ENCODE results near the gene NEDD9. TPM values are rescaled to one million over a fixed set of nuclear protein-coding genes. Genes with fewer than 3 reads are reported as not detected.
A peak's percentile ranks its signal among the peaks of the same experiment; 100 is the strongest.

NEDD9 gene
- total RNA-seq, 5 donors from 2014 or later (not counting 1 experiment from before 2014, with no cell fraction given): 30.8 to 55.3 (median 33.7) TPM

GRCh38 chr6:11233673-11234573 lies 1.5 kb upstream of the NEDD9 start:
- WGBS (ENCODE audit: insufficient coverage): 100% methylated on average over 1 of the region's 11 CpGs
- H3K4me3 ChIP-seq (ENCODE audit: control insufficient read depth in 1 of 2, extremely low read depth in 1 of 2, low read length in 1 of 2): no peak overlapping the region

GRCh38 chr6:11232770-11233626 lies 530 bp upstream of the NEDD9 start:
- H3K27ac ChIP-seq (ENCODE audit: low read length): peak overlapping the region; percentile 84
- Mint-ChIP-seq H3K4me1 (peaks cover 48 to 81% (median 67%) of the 10 kb centered on the region in 3 donors), H3K36me3 (peaks cover 11% of the 10 kb centered on the region), H3K4me3 (peak overlapping the region; percentile 83 to 89 (median 87)), H3K27ac (peak overlapping the region; percentile 93 to 95), H3K27me3 (no peaks in the 10 kb centered on the region), H3K9me3 (no peaks in the 10 kb centered on the region)
- H3K27me3 ChIP-seq (replicated peaks in 1 of 2; ENCODE audit: control insufficient read depth in 2 of 2, extremely low read depth in 1 of 2, insufficient read depth in 2 of 2, low read length in 1 of 2): no peaks in the 10 kb centered on the region
- 7% methylated on average over 6 of the region's 23 CpGs for WGBS (ENCODE audit: insufficient coverage)
- H3K9me3 ChIP-seq: no peaks in the 10 kb centered on the region
- POLR2A ChIA-PET: interaction anchor here (0.6 to 2.3 kb wide), 17 partner anchors 10 to 263 kb away, joined by 3 to 19 read pairs (median 5); partner anchors contain the start of gene SMIM13 (in 1 of the 2)
- peaks cover 33 to 37% of the 10 kb centered on the region in 2 experiments for H3K4me1 ChIP-seq (ENCODE audit: control insufficient read depth in 1 of 2, extremely low read depth in 1 of 2, insufficient read depth in 2 of 2, low read length in 2 of 2)
- peak; percentile 41 to 48 (median 45) for ATAC-seq (replicated peaks in 1 of 4)
- H3K4me3 ChIP-seq (ENCODE audit: control insufficient read depth in 1 of 2, extremely low read depth in 1 of 2, low read length in 1 of 2): peak overlapping the region; percentile 48 to 64
- H3K36me3 ChIP-seq (ENCODE audit: control insufficient read depth in 2 of 2, extremely low read depth in 1 of 2, insufficient read depth in 1 of 2, low read length in 1 of 2): no peaks in the 10 kb centered on the region
- peak in 5 of 35 experiments; percentile 2 to 66 (median 35) for DNase-seq
- CTCF ChIA-PET: interaction anchor here (0.8 to 1.8 kb wide), 15 partner anchors 10 to 263 kb away, joined by 3 to 11 read pairs (median 4); no protein-coding TSS in a partner anchor

More at GRCh38 chr6:11233673-11234573, 1.5 kb upstream of the NEDD9 start:
- no peaks in the 10 kb centered on the region for H3K36me3 ChIP-seq (ENCODE audit: control insufficient read depth in 2 of 2, extremely low read depth in 1 of 2, insufficient read depth in 1 of 2, low read length in 1 of 2)
- ChIA-PET POLR2A (interaction anchor here (0.5 to 2.3 kb wide), 9 partner anchors 11 to 211 kb away, joined by 3 to 19 read pairs (median 5); no protein-coding TSS in a partner anchor), CTCF (interaction anchor here (0.8 to 2.2 kb wide), 4 partner anchors 25 to 263 kb away, joined by 3 to 12 read pairs (median 5); no protein-coding TSS in a partner anchor)
- Mint-ChIP-seq H3K9me3 (no peaks in the 10 kb centered on the region), H3K4me1 (peaks cover 48 to 85% (median 66%) of the 10 kb centered on the region in 3 donors), H3K4me3 (peak overlapping the region; percentile 83 to 89 (median 87)), H3K36me3 (peaks cover 16% of the 10 kb centered on the region), H3K27ac (peak overlapping the region; percentile 93 to 95), H3K27me3 (no peaks in the 10 kb centered on the region)
- no peaks in the 10 kb centered on the region for H3K9me3 ChIP-seq
- H3K27me3 ChIP-seq (replicated peaks in 1 of 2; ENCODE audit: control insufficient read depth in 2 of 2, extremely low read depth in 1 of 2, insufficient read depth in 2 of 2, low read length in 1 of 2): no peaks in the 10 kb centered on the region
- DNase-seq: no peak
- peaks cover 33 to 37% of the 10 kb centered on the region in 2 experiments for H3K4me1 ChIP-seq (ENCODE audit: control insufficient read depth in 1 of 2, extremely low read depth in 1 of 2, insufficient read depth in 2 of 2, low read length in 2 of 2)
- no peak for ATAC-seq (replicated peaks in 1 of 4)
- H3K27ac ChIP-seq (ENCODE audit: low read length): peak overlapping the region; percentile 84

DNA sequence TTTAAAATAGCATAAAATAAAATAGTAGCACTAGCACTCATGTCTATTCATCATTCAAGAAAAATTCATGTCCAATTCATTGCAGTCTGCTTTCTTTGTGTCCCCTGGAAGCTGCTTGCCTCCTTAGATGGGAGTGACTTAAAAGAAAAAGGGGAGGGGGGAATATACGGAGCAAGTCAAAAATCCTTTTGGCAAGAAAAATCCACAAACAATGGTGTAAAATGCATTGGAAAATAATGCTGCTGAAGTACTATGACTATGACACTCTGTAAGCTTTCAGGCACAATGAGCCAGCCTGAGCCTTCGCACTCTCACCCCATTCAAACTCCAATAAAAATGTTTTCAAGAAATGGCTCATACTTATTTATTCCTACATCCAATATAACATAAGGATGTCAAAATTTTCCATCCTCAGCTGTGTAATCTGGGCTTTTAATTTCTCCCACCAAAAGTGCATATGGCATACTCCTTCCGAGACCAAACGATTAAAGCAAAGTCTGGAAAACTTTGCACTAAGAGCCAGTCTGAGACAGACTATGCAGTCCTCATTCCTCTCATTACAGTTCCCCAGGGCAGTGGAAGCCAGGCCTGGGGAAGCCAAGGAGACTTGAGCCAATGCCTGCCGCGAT lies 790 bp downstream of the NEDD9 start:
- Histone ChIP-seq H3K36me3 (ENCODE audit: control insufficient read depth in 2 of 2, extremely low read depth in 1 of 2, insufficient read depth in 1 of 2, low read length in 1 of 2) (no peaks in the 10 kb centered on the region), H3K9me3 (no peaks in the 10 kb centered on the region), H3K4me1 (ENCODE audit: control insufficient read depth in 1 of 2, extremely low read depth in 1 of 2, insufficient read depth in 2 of 2, low read length in 2 of 2) (peaks cover 27 to 33% of the 10 kb centered on the region in 2 experiments), H3K4me3 (ENCODE audit: control insufficient read depth in 1 of 2, extremely low read depth in 1 of 2, low read length in 1 of 2) (peak overlapping the region; percentile 48 to 64), H3K27me3 (replicated peaks in 1 of 2; ENCODE audit: control insufficient read depth in 2 of 2, extremely low read depth in 1 of 2, insufficient read depth in 2 of 2, low read length in 1 of 2) (no peaks in the 10 kb centered on the region), H3K27ac (ENCODE audit: low read length) (peak overlapping the region; percentile 84)
- Mint-ChIP-seq H3K4me3 (peak overlapping the region; percentile 83 to 89 (median 87)), H3K27ac (peak overlapping the region; percentile 93 to 95), H3K4me1 (peaks cover 44 to 78% (median 59%) of the 10 kb centered on the region in 3 donors), H3K27me3 (no peaks in the 10 kb centered on the region), H3K9me3 (no peaks in the 10 kb centered on the region), H3K36me3 (peaks cover 16% of the 10 kb centered on the region)
- DNase-seq (no peak), ATAC-seq (replicated peaks in 1 of 4) (no peak)
- POLR2A ChIA-PET: interaction anchor here (0.5 to 2.3 kb wide), 18 partner anchors 9 to 295 kb away, joined by 3 to 19 read pairs (median 4); partner anchors contain the start of gene SMIM13 (in 1 of the 2)
- CTCF ChIA-PET: interaction anchor here (0.7 to 2.0 kb wide), 18 partner anchors 9 to 264 kb away, joined by 3 to 11 read pairs (median 4); no protein-coding TSS in a partner anchor
- 38% methylated on average over 4 of the region's 6 CpGs for WGBS (ENCODE audit: insufficient coverage)

DNA sequence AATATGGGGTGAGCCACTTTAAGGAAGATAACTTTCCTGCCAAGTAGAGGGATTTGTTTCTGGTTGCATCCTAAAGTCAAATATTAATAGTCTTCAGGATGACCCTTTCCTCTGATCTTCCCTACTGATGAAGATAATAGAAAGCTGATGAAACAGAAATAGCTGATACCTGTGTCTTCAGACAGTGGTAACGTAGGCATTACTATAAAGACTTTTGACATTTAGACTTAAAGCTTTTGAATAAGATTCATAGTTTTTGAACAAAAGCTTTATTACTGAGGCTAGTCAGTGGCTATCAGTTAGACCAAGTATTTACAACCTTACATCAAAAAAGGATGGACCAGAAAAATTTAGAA lies 1.4 kb downstream of the NEDD9 start:
- H3K4me3 Mint-ChIP-seq: peak overlapping the region; percentile 70 to 89 (median 83)
- ChIA-PET CTCF (interaction anchor here (0.7 to 2.0 kb wide), 5 partner anchors 10 to 265 kb away, joined by 3 to 5 read pairs (median 3); no protein-coding TSS in a partner anchor), POLR2A (interaction anchor here in 1 of 2 donors (0.5 to 1.6 kb wide), 5 partner anchors 12 to 32 kb away, joined by 3 to 7 read pairs (median 4); no protein-coding TSS in a partner anchor)
- Histone ChIP-seq H3K9me3 (no peaks in the 10 kb centered on the region), H3K27me3 (replicated peaks in 1 of 2; ENCODE audit: control insufficient read depth in 2 of 2, extremely low read depth in 1 of 2, insufficient read depth in 2 of 2, low read length in 1 of 2) (no peaks in the 10 kb centered on the region), H3K36me3 (ENCODE audit: control insufficient read depth in 2 of 2, extremely low read depth in 1 of 2, insufficient read depth in 1 of 2, low read length in 1 of 2) (no peaks in the 10 kb centered on the region), H3K4me1 (ENCODE audit: control insufficient read depth in 1 of 2, extremely low read depth in 1 of 2, insufficient read depth in 2 of 2, low read length in 2 of 2) (peaks cover 21 to 27% of the 10 kb centered on the region in 2 experiments), H3K4me3 (ENCODE audit: control insufficient read depth in 1 of 2, extremely low read depth in 1 of 2, low read length in 1 of 2) (peak overlapping the region in 1 of 2 donors; percentile 64), H3K27ac (ENCODE audit: low read length) (peak overlapping the region; percentile 28)
- no peaks in the 10 kb centered on the region for H3K27me3 Mint-ChIP-seq
- DNase-seq: no peak
- H3K9me3 Mint-ChIP-seq: no peaks in the 10 kb centered on the region
- peak overlapping the region in 1 of 2 donors; percentile 67 for H3K27ac Mint-ChIP-seq
- no CpG with 5 or more reads among the region's 1 CpG for WGBS (ENCODE audit: insufficient coverage)
- no peak for ATAC-seq (replicated peaks in 1 of 4)
- H3K4me1 Mint-ChIP-seq: peaks cover 39 to 76% (median 56%) of the 10 kb centered on the region in 3 donors
- peaks cover 19% of the 10 kb centered on the region for H3K36me3 Mint-ChIP-seq

DNA sequence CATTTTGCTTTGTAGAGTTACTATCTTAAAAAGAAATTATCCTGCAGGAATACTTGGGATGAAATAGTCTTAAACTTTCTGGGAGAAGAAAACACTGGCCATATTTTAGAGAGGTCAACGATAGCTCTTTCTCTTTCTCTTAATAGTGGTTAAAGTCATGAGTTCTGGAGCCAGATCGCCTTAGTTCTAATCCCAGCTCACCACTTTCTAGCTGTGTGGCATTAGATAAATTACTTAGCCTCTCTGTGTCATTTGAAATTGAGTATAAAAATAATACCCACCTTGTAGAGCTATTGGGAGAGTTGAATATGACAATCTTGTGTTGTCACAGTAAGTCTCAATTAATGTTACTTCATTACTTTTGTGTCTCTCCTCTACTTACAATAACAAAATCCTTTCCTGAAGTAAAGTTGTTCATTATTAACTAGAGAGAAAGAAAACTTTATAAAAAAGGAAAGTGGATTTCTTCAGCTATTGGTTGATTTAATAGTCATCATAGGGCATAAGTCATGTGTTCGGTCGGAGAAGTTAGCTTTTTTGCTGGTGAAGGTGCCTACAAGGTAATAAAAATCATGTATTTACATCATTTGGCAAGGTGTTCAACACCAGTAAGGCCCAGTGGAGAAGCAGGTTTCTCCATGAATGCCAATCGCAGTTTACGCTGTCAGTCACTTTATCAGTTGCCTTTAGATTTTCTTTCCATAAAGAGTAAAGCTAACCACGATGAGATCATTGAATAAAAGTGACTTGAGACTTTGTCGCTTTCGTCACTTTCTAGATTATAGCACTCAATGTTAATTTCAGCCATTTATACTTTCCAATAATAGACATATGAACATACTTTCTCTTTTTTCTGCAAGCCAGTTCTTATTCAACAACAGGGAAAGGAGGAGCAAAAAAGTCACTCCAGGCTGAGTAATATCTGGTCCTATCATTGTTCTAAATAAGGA lies 2.0 kb downstream of the NEDD9 start:
- Mint-ChIP-seq H3K27ac (peak overlapping the region; percentile 14 to 67), H3K27me3 (no peaks in the 10 kb centered on the region), H3K36me3 (peaks cover 19% of the 10 kb centered on the region), H3K9me3 (no peaks in the 10 kb centered on the region), H3K4me1 (peaks cover 41 to 74% (median 55%) of the 10 kb centered on the region in 3 donors), H3K4me3 (peak overlapping the region; percentile 70 to 89 (median 83))
- WGBS (ENCODE audit: insufficient coverage): 10% methylated on average over 2 of the region's 9 CpGs
- CTCF ChIA-PET: interaction anchor here in 1 of 2 donors (0.8 to 2.0 kb wide), 3 partner anchors 13 to 88 kb away, joined by 3 to 5 read pairs (median 3); no protein-coding TSS in a partner anchor
- Histone ChIP-seq H3K9me3 (no peaks in the 10 kb centered on the region), H3K27ac (ENCODE audit: low read length) (no peak overlapping the region), H3K27me3 (replicated peaks in 1 of 2; ENCODE audit: control insufficient read depth in 2 of 2, extremely low read depth in 1 of 2, insufficient read depth in 2 of 2, low read length in 1 of 2) (no peaks in the 10 kb centered on the region), H3K36me3 (ENCODE audit: control insufficient read depth in 2 of 2, extremely low read depth in 1 of 2, insufficient read depth in 1 of 2, low read length in 1 of 2) (no peaks in the 10 kb centered on the region), H3K4me3 (ENCODE audit: control insufficient read depth in 1 of 2, extremely low read depth in 1 of 2, low read length in 1 of 2) (no peak overlapping the region), H3K4me1 (ENCODE audit: control insufficient read depth in 1 of 2, extremely low read depth in 1 of 2, insufficient read depth in 2 of 2, low read length in 2 of 2) (peaks cover 18 to 29% of the 10 kb centered on the region in 2 experiments)
- ATAC-seq (replicated peaks in 1 of 4) (no peak), DNase-seq (peak in 1 of 35 experiments; percentile 22)
- POLR2A ChIA-PET: interaction anchor here in 1 of 2 donors (0.8 to 1.6 kb wide), 3 partner anchors 11 to 31 kb away, joined by 3 to 7 read pairs (median 3); no protein-coding TSS in a partner anchor
